NT2/D1 (cell line): ENCODE measurements around the gene DYNLT5.

Experiments
- DNase-seq: peaks from one replicate; pipeline ENCODE4 v3.0.0-alpha.2; 2011; ENCODE audit warnings: low read depth, low spot score
- H3K27me3 ChIP-seq: 2 replicates; pipeline ENCODE4 v1.6.0; 2011; ENCODE audit warnings: mild to moderate bottlenecking; ENCODE audit not compliant: insufficient read length, insufficient read depth
- H3K36me3 ChIP-seq: 2 replicates; pipeline ENCODE4 v1.6.1; 2011; ENCODE audit warnings: mild to moderate bottlenecking, low read length, mixed read lengths; ENCODE audit not compliant: insufficient read depth, insufficient read length
- H3K4me1 ChIP-seq: 2 replicates; pipeline ENCODE4 v1.5.1; 2011; ENCODE audit not compliant: insufficient read depth, insufficient read length
- H3K4me3 ChIP-seq: 2 replicates; pipeline ENCODE4 v1.5.1; 2011; ENCODE audit warnings: low read depth; ENCODE audit not compliant: insufficient read length
- H3K9ac ChIP-seq: 2 replicates; pipeline ENCODE4 v1.6.0; 2011; ENCODE audit warnings: low read depth; ENCODE audit not compliant: insufficient read length
- H3K9me3 ChIP-seq: 2 replicates; pipeline ENCODE4 v1.5.1; 2011; ENCODE audit warnings: mild to moderate bottlenecking, low read length; ENCODE audit not compliant: insufficient read depth
- SUZ12 ChIP-seq: IDR thresholded peaks from 2 replicates; pipeline ENCODE4 v1.6.1; 2011; ENCODE audit not compliant: insufficient read length, insufficient read depth; ENCODE audit errors: extremely low read depth
- YY1 ChIP-seq: IDR thresholded peaks from 2 replicates; pipeline ENCODE4 v1.6.1; 2011; ENCODE audit not compliant: insufficient read length, insufficient read depth
- ZNF274 ChIP-seq: IDR thresholded peaks from 2 replicates; pipeline ENCODE4 v1.6.1; 2011; ENCODE audit warnings: mild to moderate bottlenecking, low read depth, low read length

The DYNLT5 gene

GRCh38 chr1:66767626-66768025 is 15.4 kb downstream of the DYNLT5 start:
- TF ChIP-seq YY1 (no peak), ZNF274 (no peak), SUZ12 (no peak)
- no peak overlapping the region for H3K9ac ChIP-seq
- no peaks in the 10 kb centered on the region for H3K27me3 ChIP-seq
- H3K36me3 ChIP-seq: no peaks in the 10 kb centered on the region
- H3K4me3 ChIP-seq: no peak overlapping the region
- H3K4me1 ChIP-seq: no peaks in the 10 kb centered on the region
- DNase-seq: no peak
- H3K9me3 ChIP-seq: peaks cover 5% of the 10 kb centered on the region; the same call in 1 of the 2 replicates

GRCh38 chr1:66768965-66769364 is 16.7 kb downstream of the DYNLT5 start:
- DNase-seq: no peak
- no peaks in the 10 kb centered on the region for H3K4me1 ChIP-seq
- no peaks in the 10 kb centered on the region for H3K36me3 ChIP-seq
- H3K27me3 ChIP-seq: no peaks in the 10 kb centered on the region
- TF ChIP-seq YY1 (no peak), SUZ12 (no peak), ZNF274 (no peak)
- no peaks in the 10 kb centered on the region for H3K9me3 ChIP-seq
- no peak overlapping the region for H3K9ac ChIP-seq
- H3K4me3 ChIP-seq: no peak overlapping the region

- no peaks in the 10 kb centered on the region for H3K27me3 ChIP-seq
- no peak overlapping the region for H3K4me3 ChIP-seq
- no peak overlapping the region for H3K9ac ChIP-seq
- H3K4me1 ChIP-seq: no peaks in the 10 kb centered on the region
- no peak for DNase-seq
- no peaks in the 10 kb centered on the region for H3K36me3 ChIP-seq
- H3K9me3 ChIP-seq: no peaks in the 10 kb centered on the region
- TF ChIP-seq YY1 (no peak), ZNF274 (no peak), SUZ12 (no peak)
Observed at GRCh38 chr1:66769512-66770229, 17.4 kb downstream of the DYNLT5 start.

- no peak for TF ChIP-seq SUZ12
- TF ChIP-seq ZNF274: no peak
- no peak for TF ChIP-seq YY1
- no peaks in the 10 kb centered on the region for H3K27me3 ChIP-seq
- no peaks in the 10 kb centered on the region for H3K36me3 ChIP-seq
- no peaks in the 10 kb centered on the region for H3K9me3 ChIP-seq
- no peaks in the 10 kb centered on the region for H3K4me1 ChIP-seq
- no peak overlapping the region for H3K9ac ChIP-seq
- no peak for DNase-seq
- no peak overlapping the region for H3K4me3 ChIP-seq
Observed at GRCh38 chr1:66770240-66770639, 18.0 kb downstream of the DYNLT5 start.

- H3K27me3 ChIP-seq: no peaks in the 10 kb centered on the region
Observed at GRCh38 chr1:66770694-66771093, 18.4 kb downstream of the DYNLT5 start.

GRCh38 chr1:66773227-66773626 is 21.0 kb downstream of the DYNLT5 start:
- Histone ChIP-seq H3K4me1 (no peaks in the 10 kb centered on the region), H3K9ac (no peak overlapping the region), H3K9me3 (no peaks in the 10 kb centered on the region), H3K36me3 (no peaks in the 10 kb centered on the region), H3K4me3 (no peak overlapping the region), H3K27me3 (no peaks in the 10 kb centered on the region)
- DNase-seq: no peak
- TF ChIP-seq SUZ12 (no peak), YY1 (no peak), ZNF274 (no peak)

More at GRCh38 chr1:66770694-66771093, 18.4 kb downstream of the DYNLT5 start:
- TF ChIP-seq ZNF274: no peak
- TF ChIP-seq SUZ12: no peak
- no peak for TF ChIP-seq YY1
- Histone ChIP-seq H3K4me3 (no peak overlapping the region), H3K9ac (no peak overlapping the region), H3K9me3 (no peaks in the 10 kb centered on the region), H3K4me1 (no peaks in the 10 kb centered on the region), H3K36me3 (no peaks in the 10 kb centered on the region)
- no peak for DNase-seq

- H3K9ac ChIP-seq: no peak overlapping the region
- TF ChIP-seq YY1 (no peak), ZNF274 (no peak)
- H3K9me3 ChIP-seq: peaks cover 3% of the 10 kb centered on the region
- no peak for DNase-seq
- H3K4me3 ChIP-seq: no peak overlapping the region
- H3K4me1 ChIP-seq: no peaks in the 10 kb centered on the region
- no peaks in the 10 kb centered on the region for H3K36me3 ChIP-seq
- no peaks in the 10 kb centered on the region for H3K27me3 ChIP-seq
Observed at GRCh38 chr1:66774438-66774837, 22.2 kb downstream of the DYNLT5 start.

- Histone ChIP-seq H3K9me3 (peaks cover 12% of the 10 kb centered on the region), H3K4me1 (no peaks in the 10 kb centered on the region), H3K27me3 (no peaks in the 10 kb centered on the region), H3K4me3 (no peak overlapping the region), H3K9ac (no peak overlapping the region), H3K36me3 (no peaks in the 10 kb centered on the region)
- TF ChIP-seq SUZ12: no peak
- no peak for TF ChIP-seq YY1
- no peak for TF ChIP-seq ZNF274
- no peak for DNase-seq
Observed at GRCh38 chr1:66775646-66776045, 23.4 kb downstream of the DYNLT5 start.
